ENCODE data around the gene PML. TPM values are rescaled to one million over a fixed set of nuclear protein-coding genes. Genes with fewer than 3 reads are reported as not detected.

Gene PML
- total and polyA plus RNA-seq, 4 donors, result 33.9 to 80.5 (median 60.8) TPM

DNA sequence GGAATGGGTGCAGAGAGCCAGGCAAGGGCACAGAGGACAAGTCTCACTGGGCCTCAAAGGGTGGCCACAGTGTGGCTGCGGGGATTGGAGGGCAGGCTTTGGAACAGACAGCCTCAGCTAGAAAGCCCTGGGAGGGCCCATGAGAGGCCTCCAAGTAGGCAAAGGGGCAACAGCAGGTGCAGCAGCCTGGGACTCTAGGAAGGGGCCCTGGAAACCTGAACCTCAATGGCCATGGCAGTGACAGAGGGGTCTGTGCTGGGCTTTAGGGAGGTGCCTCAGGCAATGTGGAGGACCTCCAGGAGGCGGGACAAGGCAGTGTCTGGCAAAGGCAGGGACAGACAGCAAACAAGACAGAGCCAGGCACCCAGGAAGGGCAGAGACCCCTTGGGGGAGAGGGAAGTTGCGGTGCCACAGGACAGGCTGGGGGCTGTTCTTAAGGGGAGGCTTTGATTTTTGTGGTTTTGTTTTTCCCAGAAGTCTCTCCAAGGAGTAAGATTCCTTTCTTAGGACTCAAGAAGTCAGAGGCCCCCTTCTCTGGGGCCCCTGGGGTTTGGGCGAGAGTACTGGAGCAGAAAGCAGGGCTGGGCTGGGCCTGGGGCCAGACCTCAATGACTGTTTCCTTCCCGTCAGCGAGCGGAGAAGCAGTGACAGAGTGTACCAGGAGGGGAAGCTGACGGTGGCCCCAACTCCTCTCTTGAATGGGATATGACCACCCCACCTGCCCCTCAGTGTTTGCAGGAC is 12.1 kb upstream of the PML start:
- peak overlapping the region in 1 of 2 donors; percentile 70 for H3K9ac ChIP-seq (ENCODE audit: insufficient read depth in 1 of 2, low read length in 2 of 2)
- no peaks in the 10 kb centered on the region for H3K27me3 ChIP-seq (ENCODE audit: control insufficient read depth in 3 of 3, insufficient read depth in 3 of 3, low read length in 2 of 3)
- peaks cover 20 to 38% (median 28%) of the 10 kb centered on the region in 5 donors for H3K4me1 ChIP-seq (ENCODE audit: control insufficient read depth in 5 of 5, insufficient read depth in 5 of 5, low read length in 5 of 5)
- ATAC-seq (ENCODE audit: insufficient read depth, low FRiP score), result peak; percentile 84
- no peaks in the 10 kb centered on the region for H3K36me3 ChIP-seq (ENCODE audit: control insufficient read depth in 4 of 4, insufficient read depth in 4 of 4, low read length in 4 of 4)
- 4 to 12% methylated on average over 8 of the region's 8 CpGs for WGBS, 2 donors
- TF ChIP-seq, protein P1, sequence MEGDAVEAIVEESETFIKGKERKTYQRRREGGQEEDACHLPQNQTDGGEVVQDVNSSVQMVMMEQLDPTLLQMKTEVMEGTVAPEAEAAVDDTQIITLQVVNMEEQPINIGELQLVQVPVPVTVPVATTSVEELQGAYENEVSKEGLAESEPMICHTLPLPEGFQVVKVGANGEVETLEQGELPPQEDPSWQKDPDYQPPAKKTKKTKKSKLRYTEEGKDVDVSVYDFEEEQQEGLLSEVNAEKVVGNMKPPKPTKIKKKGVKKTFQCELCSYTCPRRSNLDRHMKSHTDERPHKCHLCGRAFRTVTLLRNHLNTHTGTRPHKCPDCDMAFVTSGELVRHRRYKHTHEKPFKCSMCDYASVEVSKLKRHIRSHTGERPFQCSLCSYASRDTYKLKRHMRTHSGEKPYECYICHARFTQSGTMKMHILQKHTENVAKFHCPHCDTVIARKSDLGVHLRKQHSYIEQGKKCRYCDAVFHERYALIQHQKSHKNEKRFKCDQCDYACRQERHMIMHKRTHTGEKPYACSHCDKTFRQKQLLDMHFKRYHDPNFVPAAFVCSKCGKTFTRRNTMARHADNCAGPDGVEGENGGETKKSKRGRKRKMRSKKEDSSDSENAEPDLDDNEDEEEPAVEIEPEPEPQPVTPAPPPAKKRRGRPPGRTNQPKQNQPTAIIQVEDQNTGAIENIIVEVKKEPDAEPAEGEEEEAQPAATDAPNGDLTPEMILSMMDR (IDR thresholded peaks at IDR 0.05; ENCODE audit: control extremely low read depth, extremely low read depth), result no peak
- DNase-seq, result peak; percentile 90 to 95 (median 94)
- peak overlapping the region; percentile 82 to 95 for H3K27ac ChIP-seq (ENCODE audit: low read depth in 1 of 2, low read length in 1 of 2)
- H3K4me3 ChIP-seq, result no peak overlapping the region
- H3K9me3 ChIP-seq (ENCODE audit: control insufficient read depth in 4 of 4, insufficient read depth in 3 of 4, low read length in 3 of 4), result no peaks in the 10 kb centered on the region

DNA sequence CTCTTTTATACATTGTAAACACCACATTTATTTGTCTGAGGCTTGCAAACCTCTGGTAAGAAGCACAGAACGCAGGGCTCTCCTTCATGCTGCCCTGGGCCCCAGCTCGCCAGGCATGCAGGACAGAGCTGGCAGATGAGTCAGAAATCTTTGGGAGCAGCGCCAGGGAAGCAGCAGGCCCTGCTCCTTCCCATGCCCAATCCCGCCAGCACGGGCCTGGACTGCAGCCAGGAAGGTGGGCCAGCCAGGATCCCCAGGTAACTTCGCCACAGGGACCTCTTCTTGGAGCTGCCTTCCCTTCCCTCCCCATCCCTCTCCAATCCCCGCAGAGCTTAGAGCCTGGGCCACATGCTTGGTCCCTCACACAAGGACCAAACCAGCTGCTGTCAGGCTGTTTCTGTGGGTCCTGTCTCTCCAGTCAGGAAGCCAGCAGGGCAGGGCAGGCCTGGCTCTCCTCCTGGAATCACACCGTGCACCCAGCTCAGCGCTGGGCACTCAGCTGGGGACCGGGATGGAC is 11.2 kb upstream of the PML start:
- H3K4me1 ChIP-seq (ENCODE audit: control insufficient read depth in 5 of 5, insufficient read depth in 5 of 5, low read length in 5 of 5), result peaks cover 20 to 41% (median 28%) of the 10 kb centered on the region in 5 donors
- DNase-seq (peak; percentile 39 to 70 (median 39)), ATAC-seq (ENCODE audit: insufficient read depth, low FRiP score) (no peak)
- no peaks in the 10 kb centered on the region for H3K27me3 ChIP-seq (ENCODE audit: control insufficient read depth in 3 of 3, insufficient read depth in 3 of 3, low read length in 2 of 3)
- no peaks in the 10 kb centered on the region for H3K9me3 ChIP-seq (ENCODE audit: control insufficient read depth in 4 of 4, insufficient read depth in 3 of 4, low read length in 3 of 4)
- 30 to 52% methylated on average over 9 to 10 of the region's 10 CpGs for WGBS, 2 donors
- H3K27ac ChIP-seq (ENCODE audit: low read depth in 1 of 2, low read length in 1 of 2), result peak overlapping the region; percentile 82 to 95
- TF ChIP-seq, protein P1 (IDR thresholded peaks at IDR 0.05; ENCODE audit: control extremely low read depth, extremely low read depth), result no peak
- H3K4me3 ChIP-seq, result no peak overlapping the region
- H3K9ac ChIP-seq (ENCODE audit: insufficient read depth in 1 of 2, low read length in 2 of 2), result no peak overlapping the region
- peaks cover 0 to 1% (median 0%) of the 10 kb centered on the region in 4 donors for H3K36me3 ChIP-seq (ENCODE audit: control insufficient read depth in 4 of 4, insufficient read depth in 4 of 4, low read length in 4 of 4)

DNA sequence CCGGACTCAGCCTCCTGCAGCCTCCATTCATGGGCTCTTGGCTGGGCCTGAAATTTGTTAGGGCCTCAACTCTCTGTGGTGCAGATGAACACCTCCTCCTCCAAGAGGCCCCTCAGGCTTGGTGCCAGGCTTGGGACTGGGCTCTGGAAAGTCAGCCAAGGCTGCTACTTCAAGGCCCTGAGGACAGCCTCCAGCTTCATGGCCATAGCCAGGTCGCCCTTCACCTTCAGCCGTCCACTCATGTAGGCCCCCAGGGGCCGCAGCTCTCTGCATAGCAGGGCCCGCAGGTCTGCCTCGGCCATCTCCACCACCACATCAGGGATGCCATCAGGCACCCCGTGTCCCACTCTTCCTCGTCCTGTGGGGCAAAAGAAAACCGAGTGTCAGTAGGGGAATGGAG is 10.7 kb upstream of the PML start:
- Histone ChIP-seq H3K9ac (ENCODE audit: insufficient read depth in 1 of 2, low read length in 2 of 2) (no peak overlapping the region), H3K9me3 (ENCODE audit: control insufficient read depth in 4 of 4, insufficient read depth in 3 of 4, low read length in 3 of 4) (no peaks in the 10 kb centered on the region), H3K4me1 (ENCODE audit: control insufficient read depth in 5 of 5, insufficient read depth in 5 of 5, low read length in 5 of 5) (peaks cover 20 to 46% (median 28%) of the 10 kb centered on the region in 5 donors), H3K27ac (ENCODE audit: low read depth in 1 of 2, low read length in 1 of 2) (peak overlapping the region; percentile 82 to 95), H3K4me3 (no peak overlapping the region), H3K27me3 (ENCODE audit: control insufficient read depth in 3 of 3, insufficient read depth in 3 of 3, low read length in 2 of 3) (no peaks in the 10 kb centered on the region), H3K36me3 (ENCODE audit: control insufficient read depth in 4 of 4, insufficient read depth in 4 of 4, low read length in 4 of 4) (peaks cover 0 to 4% (median 0%) of the 10 kb centered on the region in 4 donors)
- 89 to 94% methylated on average over 9 of the region's 9 CpGs for WGBS, 2 donors
- TF ChIP-seq, protein P1 (IDR thresholded peaks at IDR 0.05; ENCODE audit: control extremely low read depth, extremely low read depth), result no peak
- DNase-seq (no peak), ATAC-seq (ENCODE audit: insufficient read depth, low FRiP score) (no peak)

Data from lung (tissue), 12 donors.